H9 (cell line): ENCODE measurements around the gene ZNF613. TPM values are rescaled to one million over a fixed set of nuclear protein-coding genes. Genes with fewer than 3 reads are reported as not detected.
"Not testable (repeated sequence)": the region's sequence is repeated elsewhere in the genome, so short reads cannot be mapped to it uniquely, and the experiment has no call there.

Experiments used
- DNase-seq: peaks from one replicate; pipeline ENCODE4 v3.0.0-alpha.2; 2017
- H2AFZ ChIP-seq: one replicate; pipeline ENCODE4 v1.6.1; 2013; ENCODE audit warnings: mild to moderate bottlenecking, low read length, control low read depth, moderate library complexity
- H2AK5ac ChIP-seq: 2 replicates; pipeline ENCODE4 v1.6.1; 2013; ENCODE audit warnings: low read length, control low read depth, mixed read lengths; ENCODE audit not compliant: insufficient read length
- H2BK120ac ChIP-seq: one replicate; pipeline ENCODE4 v1.6.1; 2013; ENCODE audit warnings: low read depth, mild to moderate bottlenecking, low read length, control low read depth, inconsistent platforms; ENCODE audit not compliant: poor library complexity, severe bottlenecking
- H2BK12ac ChIP-seq: 2 replicates; pipeline ENCODE4 v1.6.1; 2013; ENCODE audit warnings: low read length, control low read depth, mixed read lengths, low read depth; ENCODE audit not compliant: insufficient read length
- H2BK15ac ChIP-seq: 2 replicates; pipeline ENCODE4 v1.6.1; 2013; ENCODE audit warnings: low read depth, low read length, control low read depth
- H2BK20ac ChIP-seq: one replicate; pipeline ENCODE4 v1.6.1; 2013; ENCODE audit warnings: low read depth, mild to moderate bottlenecking, low read length, control low read depth, inconsistent platforms; ENCODE audit not compliant: poor library complexity, severe bottlenecking
- H2BK5ac ChIP-seq: 2 replicates; pipeline ENCODE4 v1.6.1; 2013; ENCODE audit warnings: low read length, control low read depth, mixed read lengths; ENCODE audit not compliant: insufficient read length
- H3K14ac ChIP-seq: 2 replicates; pipeline ENCODE4 v1.6.1; 2013; ENCODE audit warnings: low read length, control low read depth; ENCODE audit not compliant: insufficient read depth
- H3K18ac ChIP-seq: 2 replicates; pipeline ENCODE4 v1.6.1; 2013; ENCODE audit warnings: low read depth, mild to moderate bottlenecking, mixed read lengths, low read length, control low read depth; ENCODE audit not compliant: insufficient read length
- H3K23ac ChIP-seq: 2 replicates; pipeline ENCODE4 v1.6.1; 2013; ENCODE audit warnings: low read length, control low read depth, mixed read lengths, low read depth; ENCODE audit not compliant: insufficient read length
- H3K23me2 ChIP-seq: 2 replicates; pipeline ENCODE4 v1.6.1; 2013; ENCODE audit warnings: low read depth, mild to moderate bottlenecking, mixed read lengths, low read length, control low read depth; ENCODE audit not compliant: insufficient read length, poor library complexity, severe bottlenecking
- H3K27ac ChIP-seq: 2 replicates; pipeline ENCODE4 v1.5.1; 2013; ENCODE audit warnings: low read length, control low read depth, mixed read lengths, low read depth; ENCODE audit not compliant: insufficient read length
- H3K27me3 ChIP-seq: 2 replicates; pipeline ENCODE4 v1.6.1; 2013; ENCODE audit warnings: low read length, control low read depth, inconsistent platforms; ENCODE audit not compliant: insufficient read depth
- H3K4ac ChIP-seq: 2 replicates; pipeline ENCODE4 v1.6.1; 2013; ENCODE audit warnings: low read depth, mild to moderate bottlenecking, control low read depth, inconsistent platforms, low read length, moderate library complexity
- H3K4me1 ChIP-seq: 2 replicates; pipeline ENCODE4 v1.6.1; 2013; ENCODE audit warnings: low read length, control low read depth, inconsistent platforms; ENCODE audit not compliant: insufficient read depth
- H3K4me2 ChIP-seq: 2 replicates; pipeline ENCODE4 v1.6.1; 2013; ENCODE audit warnings: low read length, control low read depth, mixed read lengths; ENCODE audit not compliant: insufficient read length, insufficient read depth
- H3K56ac ChIP-seq: 2 replicates; pipeline ENCODE4 v1.6.1; 2013; ENCODE audit warnings: low read depth, mild to moderate bottlenecking, mixed read lengths, low read length, control low read depth; ENCODE audit not compliant: insufficient read length
- H3K79me1 ChIP-seq: 2 replicates; pipeline ENCODE4 v1.6.1; 2013; ENCODE audit warnings: low read depth, mild to moderate bottlenecking, moderate library complexity, low read length, control low read depth, inconsistent platforms; ENCODE audit not compliant: insufficient read depth, poor library complexity, severe bottlenecking
- H3K79me2 ChIP-seq: 2 replicates; pipeline ENCODE4 v1.6.1; 2013; ENCODE audit warnings: low read length, control low read depth, inconsistent platforms; ENCODE audit not compliant: insufficient read depth
- H3K9ac ChIP-seq: 2 replicates; pipeline ENCODE4 v1.6.1; 2013; ENCODE audit warnings: low read length, control low read depth, mixed read lengths; ENCODE audit not compliant: insufficient read length; ENCODE audit errors: extremely low read depth
- H3K9me3 ChIP-seq: one replicate; pipeline ENCODE4 v1.6.1; 2013; ENCODE audit warnings: low read depth, low read length, inconsistent platforms; ENCODE audit not compliant: control insufficient read depth
- H3T11ph ChIP-seq: one replicate; pipeline ENCODE4 v1.6.1; 2013; ENCODE audit warnings: mild to moderate bottlenecking, low read length, control low read depth, inconsistent platforms
- H4K20me1 ChIP-seq: one replicate; pipeline ENCODE4 v1.6.1; 2013; ENCODE audit not compliant: control insufficient read depth, insufficient read length, insufficient read depth
- H4K5ac ChIP-seq: 2 replicates; pipeline ENCODE4 v1.6.1; 2013; ENCODE audit warnings: low read depth, mild to moderate bottlenecking, mixed read lengths, low read length, control low read depth; ENCODE audit not compliant: insufficient read length
- H4K8ac ChIP-seq: replicated peaks from 2 replicates; pipeline ENCODE4 v1.6.1; 2013; ENCODE audit warnings: low read length, control low read depth, mixed read lengths, low read depth; ENCODE audit not compliant: insufficient read length
- H4K91ac ChIP-seq: 2 replicates; pipeline ENCODE4 v1.6.1; 2013; ENCODE audit warnings: low read depth, mild to moderate bottlenecking, moderate library complexity, mixed read lengths, low read length, control low read depth; ENCODE audit not compliant: insufficient read length
- H3K27ac Mint-ChIP-seq, 3 experiments: 2 replicates in 2 of 3; 3 replicates in 1 of 3; pipeline ENCODE4 v1.8.0; 2020 to 2021; ENCODE audit warnings: mixed read lengths in 3 of 3, mild to moderate bottlenecking in 1 of 3, moderate library complexity in 1 of 3
- H3K27me3 Mint-ChIP-seq: 2 replicates; pipeline ENCODE4 v1.8.0; 2021; ENCODE audit warnings: low read depth, mild to moderate bottlenecking, moderate library complexity, mixed read lengths
- H3K36me3 Mint-ChIP-seq, 3 experiments: 2 replicates in 2 of 3; 3 replicates in 1 of 3; pipeline ENCODE4 v1.8.0; 2020 to 2021; ENCODE audit warnings: low read depth in 3 of 3, mixed read lengths in 3 of 3; ENCODE audit not compliant: insufficient read depth in 1 of 3
- H3K4me1 Mint-ChIP-seq, 2 experiments: 2 replicates each; pipeline ENCODE4 v1.8.0; 2020; ENCODE audit warnings: mixed read lengths in 2 of 2
- H3K4me3 Mint-ChIP-seq, 2 experiments: 2 replicates in 1 of 2; 3 replicates in 1 of 2; pipeline ENCODE4 v1.8.0; 2020 to 2021; ENCODE audit warnings: mild to moderate bottlenecking in 2 of 2, mixed read lengths in 2 of 2, moderate library complexity in 1 of 2
- H3K9me3 Mint-ChIP-seq, 2 experiments: 2 replicates in 1 of 2; 3 replicates in 1 of 2; pipeline ENCODE4 v1.8.0; 2020; ENCODE audit warnings: mild to moderate bottlenecking in 2 of 2, mixed read lengths in 2 of 2, moderate library complexity in 1 of 2
- CTCF ChIP-seq: fragments of 200-600 bp; sonication (generic); conservative IDR thresholded peaks from 3 replicates; pipeline ENCODE4 v1.8.0; 2021; ENCODE audit warnings: antibody characterized with exemption, mild to moderate bottlenecking
- WGBS: extraction: QIAGEN DNeasy Blood & Tissue Kit; methylation state at CpG from one replicate; pipeline ENCODE4 v1.1.7; 2013; ENCODE audit warnings: missing lambda C conversion rate, low lambda C conversion rate, mixed read lengths; ENCODE audit not compliant: insufficient read length; ENCODE audit errors: extremely low coverage; 5-methylcytosine and 5-hydroxymethylcytosine counted together
- total RNA-seq: library from RNA; stranded (reverse); gene quantifications from 2 replicates; pipeline ENCODE4 v1.2.1, GENCODE V29; 2021

ZNF613 gene
- total RNA-seq, 1 experiment from 2014 or later, result 20.6 TPM

GRCh38 chr19:51980116-51980736 lies 53.0 kb downstream of the ZNF613 start:
- Mint-ChIP-seq H3K4me3 (no peak overlapping the region), H3K4me1 (peaks cover 0 to 5% of the 10 kb centered on the region in 2 experiments; a peak in 1 of 4 replicates), H3K27me3 (no peaks in the 10 kb centered on the region; the same call in 1 of the 2 replicates), H3K36me3 (peaks cover 50 to 58% (median 56%) of the 10 kb centered on the region in 3 experiments), H3K27ac (no peak overlapping the region), H3K9me3 (peaks cover 49 to 75% of the 10 kb centered on the region in 2 experiments)
- no peaks in the 10 kb centered on the region for H3K79me1 ChIP-seq
- no peak overlapping the region for H4K5ac ChIP-seq
- H2BK15ac ChIP-seq, result no peak overlapping the region
- no peaks in the 10 kb centered on the region for H3K27me3 ChIP-seq
- no peaks in the 10 kb centered on the region for H3K23me2 ChIP-seq
- no peak overlapping the region for H2BK12ac ChIP-seq
- no peaks in the 10 kb centered on the region for H3K79me2 ChIP-seq
- no peak overlapping the region for H3K4ac ChIP-seq
- no peak for TF ChIP-seq CTCF
- H2BK20ac ChIP-seq, result no peak overlapping the region
- no peak overlapping the region for H3K27ac ChIP-seq
- no peak overlapping the region for H3K14ac ChIP-seq
- H3K4me2 ChIP-seq, result no peak overlapping the region
- H3K18ac ChIP-seq, result no peak overlapping the region
- no peak overlapping the region for H3K56ac ChIP-seq
- H2AFZ ChIP-seq, result no peak overlapping the region
- H2BK120ac ChIP-seq, result no peak overlapping the region
- H3K4me1 ChIP-seq, result no peaks in the 10 kb centered on the region
- H4K91ac ChIP-seq, result no peak overlapping the region
- WGBS, result no CpG with 5 or more reads among the region's 6 CpGs
- H3T11ph ChIP-seq, result no peak overlapping the region
- H3K23ac ChIP-seq, result no peak overlapping the region
- no peak for DNase-seq
- H3K9ac ChIP-seq, result no peak overlapping the region
- H2BK5ac ChIP-seq, result no peak overlapping the region
- no peaks in the 10 kb centered on the region for H4K20me1 ChIP-seq
- no peak overlapping the region for H2AK5ac ChIP-seq
- H4K8ac ChIP-seq, result no peak overlapping the region
- H3K9me3 ChIP-seq, result peaks cover 11% of the 10 kb centered on the region

- DNase-seq, H3K4me1 ChIP-seq, H4K91ac ChIP-seq, H3K23me2 ChIP-seq, H3K18ac ChIP-seq, H2BK15ac ChIP-seq, H2BK20ac ChIP-seq, H3K4ac ChIP-seq, H2BK12ac ChIP-seq, H3K4me2 ChIP-seq, H3K79me2 ChIP-seq, H3K56ac ChIP-seq, H3K14ac ChIP-seq, H2BK5ac ChIP-seq, H3T11ph ChIP-seq, H3K23ac ChIP-seq, H3K27me3 Mint-ChIP-seq, H4K5ac ChIP-seq, H3K27me3 ChIP-seq, H3K27ac ChIP-seq, H2BK120ac ChIP-seq, H4K20me1 ChIP-seq, H2AK5ac ChIP-seq, H3K79me1 ChIP-seq, H3K27ac Mint-ChIP-seq, H4K8ac ChIP-seq, H3K9ac ChIP-seq, H2AFZ ChIP-seq, H3K4me3 Mint-ChIP-seq, H3K4me1 Mint-ChIP-seq: not testable (repeated sequence)
- no CpG with 5 or more reads among the region's 6 CpGs for WGBS
- peaks cover 11% of the 10 kb centered on the region for H3K9me3 ChIP-seq
- peaks cover 49 to 57% (median 54%) of the 10 kb centered on the region in 3 experiments for H3K36me3 Mint-ChIP-seq
- peaks cover 46 to 74% of the 10 kb centered on the region in 2 experiments for H3K9me3 Mint-ChIP-seq
Observed at GRCh38 chr19:51980926-51981325, 53.7 kb downstream of the ZNF613 start.
